ENCODE data around the gene NPM3.

DNA sequence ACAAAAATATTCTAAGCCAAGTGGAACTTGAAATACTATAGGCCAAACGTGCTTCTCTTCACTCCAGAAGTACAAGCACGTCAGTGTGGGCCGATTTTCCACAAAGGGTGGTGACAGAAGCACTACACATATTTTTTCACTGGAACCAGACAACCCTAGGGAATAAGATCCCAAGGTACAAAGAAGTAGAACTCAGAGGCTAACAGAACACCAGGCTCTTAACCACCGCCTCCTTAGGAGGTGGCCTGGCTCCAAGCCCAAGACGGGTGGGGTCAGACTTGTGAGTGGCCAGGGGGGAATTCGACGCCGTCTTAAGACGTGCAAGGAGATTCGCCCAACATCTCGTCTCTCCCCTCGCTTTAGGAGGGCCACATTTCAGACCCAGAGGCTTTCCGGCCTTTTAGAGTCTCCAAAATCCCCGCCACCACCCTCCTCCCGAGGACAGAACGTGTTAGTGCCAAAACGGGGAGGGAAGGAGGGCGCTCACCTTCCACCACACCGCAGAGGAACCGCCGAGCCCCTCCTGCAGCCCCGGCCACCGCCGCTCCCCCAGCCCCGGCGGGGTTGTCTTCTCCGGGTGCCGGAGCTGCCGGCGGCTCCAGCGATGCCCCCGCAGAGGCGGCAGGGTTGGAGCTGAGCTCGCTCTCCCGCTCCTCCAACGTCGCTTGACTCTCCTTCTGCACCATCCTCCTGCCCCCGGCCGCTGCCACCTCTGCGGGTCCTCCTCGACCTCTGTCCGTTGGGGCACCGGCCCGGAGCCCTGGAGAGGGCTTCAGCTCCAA is 34.3 kb upstream of the NPM3 start:
- TF ChIP-seq, protein P1, sequence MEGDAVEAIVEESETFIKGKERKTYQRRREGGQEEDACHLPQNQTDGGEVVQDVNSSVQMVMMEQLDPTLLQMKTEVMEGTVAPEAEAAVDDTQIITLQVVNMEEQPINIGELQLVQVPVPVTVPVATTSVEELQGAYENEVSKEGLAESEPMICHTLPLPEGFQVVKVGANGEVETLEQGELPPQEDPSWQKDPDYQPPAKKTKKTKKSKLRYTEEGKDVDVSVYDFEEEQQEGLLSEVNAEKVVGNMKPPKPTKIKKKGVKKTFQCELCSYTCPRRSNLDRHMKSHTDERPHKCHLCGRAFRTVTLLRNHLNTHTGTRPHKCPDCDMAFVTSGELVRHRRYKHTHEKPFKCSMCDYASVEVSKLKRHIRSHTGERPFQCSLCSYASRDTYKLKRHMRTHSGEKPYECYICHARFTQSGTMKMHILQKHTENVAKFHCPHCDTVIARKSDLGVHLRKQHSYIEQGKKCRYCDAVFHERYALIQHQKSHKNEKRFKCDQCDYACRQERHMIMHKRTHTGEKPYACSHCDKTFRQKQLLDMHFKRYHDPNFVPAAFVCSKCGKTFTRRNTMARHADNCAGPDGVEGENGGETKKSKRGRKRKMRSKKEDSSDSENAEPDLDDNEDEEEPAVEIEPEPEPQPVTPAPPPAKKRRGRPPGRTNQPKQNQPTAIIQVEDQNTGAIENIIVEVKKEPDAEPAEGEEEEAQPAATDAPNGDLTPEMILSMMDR (IDR thresholded peaks at IDR 0.05): no peak
- TF ChIP-seq, protein P2, sequence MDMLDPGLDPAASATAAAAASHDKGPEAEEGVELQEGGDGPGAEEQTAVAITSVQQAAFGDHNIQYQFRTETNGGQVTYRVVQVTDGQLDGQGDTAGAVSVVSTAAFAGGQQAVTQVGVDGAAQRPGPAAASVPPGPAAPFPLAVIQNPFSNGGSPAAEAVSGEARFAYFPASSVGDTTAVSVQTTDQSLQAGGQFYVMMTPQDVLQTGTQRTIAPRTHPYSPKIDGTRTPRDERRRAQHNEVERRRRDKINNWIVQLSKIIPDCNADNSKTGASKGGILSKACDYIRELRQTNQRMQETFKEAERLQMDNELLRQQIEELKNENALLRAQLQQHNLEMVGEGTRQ (CRISPR knock-in tag; IDR thresholded peaks at IDR 0.05): no peak
- TF ChIP-seq ELF4 (CRISPR knock-in tag; IDR thresholded peaks at IDR 0.05; ENCODE audit: low read depth) (no peak), FOXK1 (CRISPR knock-in tag; IDR thresholded peaks at IDR 0.05) (no peak), JUN (CRISPR knock-in tag; IDR thresholded peaks at IDR 0.05) (no peak), CREM (CRISPR knock-in tag; IDR thresholded peaks at IDR 0.05) (no peak), ETV6 (CRISPR knock-in tag; IDR thresholded peaks at IDR 0.05) (0 out of 2 replicates have a peak, but pooled peaks have one; percentile 33)
- TF ChIP-seq, protein P3, sequence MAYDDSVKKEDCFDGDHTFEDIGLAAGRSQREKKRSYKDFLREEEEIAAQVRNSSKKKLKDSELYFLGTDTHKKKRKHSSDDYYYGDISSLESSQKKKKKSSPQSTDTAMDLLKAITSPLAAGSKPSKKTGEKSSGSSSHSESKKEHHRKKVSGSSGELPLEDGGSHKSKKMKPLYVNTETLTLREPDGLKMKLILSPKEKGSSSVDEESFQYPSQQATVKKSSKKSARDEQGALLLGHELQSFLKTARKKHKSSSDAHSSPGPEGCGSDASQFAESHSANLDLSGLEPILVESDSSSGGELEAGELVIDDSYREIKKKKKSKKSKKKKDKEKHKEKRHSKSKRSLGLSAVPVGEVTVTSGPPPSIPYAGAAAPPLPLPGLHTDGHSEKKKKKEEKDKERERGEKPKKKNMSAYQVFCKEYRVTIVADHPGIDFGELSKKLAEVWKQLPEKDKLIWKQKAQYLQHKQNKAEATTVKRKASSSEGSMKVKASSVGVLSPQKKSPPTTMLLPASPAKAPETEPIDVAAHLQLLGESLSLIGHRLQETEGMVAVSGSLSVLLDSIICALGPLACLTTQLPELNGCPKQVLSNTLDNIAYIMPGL (CRISPR knock-in tag; IDR thresholded peaks at IDR 0.05): no peak
- TF ChIP-seq, protein P4, sequence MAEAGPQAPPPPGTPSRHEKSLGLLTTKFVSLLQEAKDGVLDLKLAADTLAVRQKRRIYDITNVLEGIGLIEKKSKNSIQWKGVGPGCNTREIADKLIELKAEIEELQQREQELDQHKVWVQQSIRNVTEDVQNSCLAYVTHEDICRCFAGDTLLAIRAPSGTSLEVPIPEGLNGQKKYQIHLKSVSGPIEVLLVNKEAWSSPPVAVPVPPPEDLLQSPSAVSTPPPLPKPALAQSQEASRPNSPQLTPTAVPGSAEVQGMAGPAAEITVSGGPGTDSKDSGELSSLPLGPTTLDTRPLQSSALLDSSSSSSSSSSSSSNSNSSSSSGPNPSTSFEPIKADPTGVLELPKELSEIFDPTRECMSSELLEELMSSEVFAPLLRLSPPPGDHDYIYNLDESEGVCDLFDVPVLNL (CRISPR knock-in tag; IDR thresholded peaks at IDR 0.05; ENCODE audit: borderline replicate concordance, low read depth): no peak
